ENCODE results near the gene RAD9A. TPM values are rescaled to one million over a fixed set of nuclear protein-coding genes. Genes with fewer than 3 reads are reported as not detected.

RAD9A gene
- total and polyA plus RNA-seq, 2 of the 4 experiments (the other 2 are of a cell fraction): 2.0 to 10.3 TPM

DNA sequence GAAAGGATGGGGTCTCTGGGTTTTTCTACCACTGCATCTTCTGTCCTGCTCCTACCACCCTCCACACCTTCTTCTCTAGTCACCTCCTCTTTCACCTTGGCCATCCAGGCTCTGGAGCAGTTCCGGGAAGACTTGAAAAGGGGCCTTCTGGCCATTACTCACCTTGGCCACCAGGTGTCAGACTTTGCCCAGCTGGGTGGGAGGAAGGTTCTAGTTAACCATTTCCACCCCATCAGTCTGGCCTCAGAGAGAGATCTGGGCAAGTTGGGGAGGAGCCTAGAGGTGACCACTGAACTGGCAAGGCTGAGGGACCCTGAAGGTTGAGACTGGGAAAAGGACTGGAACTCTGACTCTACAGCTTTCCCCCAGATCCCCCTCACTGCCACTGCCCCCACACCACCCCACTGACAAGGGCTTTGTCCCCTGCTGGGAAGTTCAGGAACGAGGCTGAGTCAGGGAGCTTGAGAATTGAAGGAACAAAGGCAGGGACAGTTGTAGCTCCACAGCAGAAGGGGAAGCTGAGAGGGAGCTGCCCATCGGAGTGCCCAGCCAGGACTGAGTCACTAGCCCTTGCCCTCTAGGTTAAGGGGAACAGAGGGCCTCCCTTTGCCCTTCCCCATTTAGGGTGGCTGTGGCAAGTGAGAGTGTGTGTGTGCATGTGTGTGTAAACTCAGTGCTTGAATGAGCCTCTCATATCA, 34.8 kb upstream of the RAD9A start:
- POLR2A ChIA-PET (ENCODE audit: unreplicated experiment): no interaction called here
- no CpG with 5 or more reads among the region's 3 CpGs for WGBS, 2 experiments (ENCODE audit: extremely low coverage in 2 of 2, insufficient read length in 1 of 2)
- Histone ChIP-seq H2BK15ac (ENCODE audit: low read depth, low read length) (peak overlapping the region; percentile 81; the same call in 1 of the 3 replicates), H2AK9ac (replicated peaks; ENCODE audit: low read depth, low read length, poor library complexity) (peak overlapping the region; percentile 80), H3K27me3 (ENCODE audit: control insufficient read depth, insufficient read depth, low read length) (no peaks in the 10 kb centered on the region), H3K79me1 (ENCODE audit: low read depth in 1 of 2, low read length in 2 of 2) (peaks cover 11 to 45% of the 10 kb centered on the region in 2 experiments; a peak in 3 of 4 replicates), H3K36me3 (ENCODE audit: control insufficient read depth, insufficient read depth, low read length) (no peaks in the 10 kb centered on the region), H3K4me2 (ENCODE audit: low read depth, low read length) (0 out of 2 replicates have a peak overlapping the region, but pooled peaks have one; percentile 9), H3K14ac (replicated peaks; ENCODE audit: low read depth, low read length) (peak overlapping the region; percentile 83), H3K9me1 (ENCODE audit: insufficient read depth, low read length) (peaks cover 17% of the 10 kb centered on the region), H4K5ac (ENCODE audit: low read depth, low read length) (peak overlapping the region; percentile 27), H2AK5ac (ENCODE audit: low read depth, low read length) (peak overlapping the region; percentile 99), H3K23ac (ENCODE audit: low read depth, low read length) (peak overlapping the region; percentile 80), H4K20me1 (ENCODE audit: insufficient read depth, low read length) (peaks cover 3% of the 10 kb centered on the region; the same call in 1 of the 2 replicates), H2AFZ (replicated peaks; ENCODE audit: low read length, poor library complexity) (peak overlapping the region; percentile 75), H3K18ac (ENCODE audit: low read depth, low read length) (peak overlapping the region; percentile 72), H2BK120ac (ENCODE audit: low read depth, low read length) (peak overlapping the region; percentile 69), H3K27ac (ENCODE audit: insufficient read depth, low read length) (peak overlapping the region; percentile 87), H3K4me1 (ENCODE audit: control insufficient read depth, insufficient read depth, low read length) (peaks cover 37% of the 10 kb centered on the region), H2BK20ac (ENCODE audit: low read depth, low read length) (peak overlapping the region; percentile 81), H4K8ac (ENCODE audit: low read depth in 2 of 2, low read length in 2 of 2) (peak overlapping the region; percentile 62 to 84), H3K4me3 (ENCODE audit: insufficient read depth, low read depth, low read length) (no peak overlapping the region), H4K91ac (ENCODE audit: insufficient read depth, low read depth, low read length) (peak overlapping the region; percentile 79), H2BK5ac (ENCODE audit: low read depth, low read length, poor library complexity, severe bottlenecking) (peak overlapping the region; percentile 74), H3K56ac (ENCODE audit: extremely low read depth, insufficient read depth, low read length) (no peak overlapping the region), H3K9me3 (ENCODE audit: control insufficient read depth, insufficient read depth, low read length) (no peaks in the 10 kb centered on the region), H3K9ac (ENCODE audit: low read depth, low read length) (peak overlapping the region; percentile 40), H3K4ac (ENCODE audit: low read depth, low read length) (peak overlapping the region; percentile 84)
- intact Hi-C loops (cut with micrococcal nuclease): loop anchor here (1.0 to 2.0 kb wide), 2 partner anchors 14 to 25 kb away; no protein-coding TSS in a partner anchor
- peak; percentile 82; the same call in 1 of the 2 replicates for TF ChIP-seq CHD1 (IDR thresholded peaks at IDR 0.05; ENCODE audit: low read depth, low read length)
- 0 out of 2 replicates have a peak, but pooled peaks have one; percentile 57 for TF ChIP-seq POLR2A (IDR thresholded peaks at IDR 0.05; ENCODE audit: low read depth, low read length)
- TF ChIP-seq SMC3 (IDR thresholded peaks at IDR 0.05; ENCODE audit: low read depth, low read length): peak; percentile 93
- TF ChIP-seq, protein P1, sequence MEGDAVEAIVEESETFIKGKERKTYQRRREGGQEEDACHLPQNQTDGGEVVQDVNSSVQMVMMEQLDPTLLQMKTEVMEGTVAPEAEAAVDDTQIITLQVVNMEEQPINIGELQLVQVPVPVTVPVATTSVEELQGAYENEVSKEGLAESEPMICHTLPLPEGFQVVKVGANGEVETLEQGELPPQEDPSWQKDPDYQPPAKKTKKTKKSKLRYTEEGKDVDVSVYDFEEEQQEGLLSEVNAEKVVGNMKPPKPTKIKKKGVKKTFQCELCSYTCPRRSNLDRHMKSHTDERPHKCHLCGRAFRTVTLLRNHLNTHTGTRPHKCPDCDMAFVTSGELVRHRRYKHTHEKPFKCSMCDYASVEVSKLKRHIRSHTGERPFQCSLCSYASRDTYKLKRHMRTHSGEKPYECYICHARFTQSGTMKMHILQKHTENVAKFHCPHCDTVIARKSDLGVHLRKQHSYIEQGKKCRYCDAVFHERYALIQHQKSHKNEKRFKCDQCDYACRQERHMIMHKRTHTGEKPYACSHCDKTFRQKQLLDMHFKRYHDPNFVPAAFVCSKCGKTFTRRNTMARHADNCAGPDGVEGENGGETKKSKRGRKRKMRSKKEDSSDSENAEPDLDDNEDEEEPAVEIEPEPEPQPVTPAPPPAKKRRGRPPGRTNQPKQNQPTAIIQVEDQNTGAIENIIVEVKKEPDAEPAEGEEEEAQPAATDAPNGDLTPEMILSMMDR (conservative IDR thresholded peaks at IDR 0.05; ENCODE audit: low read depth, low read length): peak; percentile 97
- no peak for TF ChIP-seq MAFK (IDR thresholded peaks at IDR 0.05; ENCODE audit: low read depth, low read length)
- TF ChIP-seq RAD21 (IDR thresholded peaks at IDR 0.05; ENCODE audit: low read length): peak; percentile 93
- in situ Hi-C loops (cut with MboI; ENCODE audit: low sequenced_read_pairs): no loop called here
- dilution Hi-C loops (cut with HindIII; ENCODE audit: low sequenced_read_pairs, unreplicated experiment): no loop called here
- DNase-seq (peak; percentile 80), ATAC-seq (ENCODE audit: low read depth) (peak; percentile 16; the same call in 1 of the 2 replicates)
- CTCF ChIA-PET: interaction anchor here (0.5 to 10.1 kb wide), 6 partner anchors 9 to 912 kb away, joined by 3 to 128 read pairs (median 7); no protein-coding TSS in a partner anchor
- no TSS peak for BruUV-seq (replicated peaks)
